ENCODE measurements around the gene RBM18.

The RBM18 gene

GRCh38 chr9:122206118-122207046 lies 58.3 kb downstream of the RBM18 start:
- no peak overlapping the region for H3K4me3 ChIP-seq (ENCODE audit: low read depth, low read length)

- no peak overlapping the region for H3K4me3 ChIP-seq (ENCODE audit: low read depth, low read length)
Observed at GRCh38 chr9:122205176-122205575, 59.5 kb downstream of the RBM18 start.

GRCh38 chr9:122204491-122204890 lies 60.1 kb downstream of the RBM18 start:
- H3K4me3 ChIP-seq (ENCODE audit: low read depth, low read length): no peak overlapping the region

GRCh38 chr9:122204055-122204454 lies 60.6 kb downstream of the RBM18 start:
- H3K4me3 ChIP-seq (ENCODE audit: low read depth, low read length): no peak overlapping the region

- H3K4me3 ChIP-seq (ENCODE audit: low read depth, low read length): no peak overlapping the region
Observed at GRCh38 chr9:122202111-122202510, 62.5 kb downstream of the RBM18 start.

- H3K4me3 ChIP-seq (ENCODE audit: low read depth, low read length): no peak overlapping the region
Observed at GRCh38 chr9:122201641-122202040, 63.0 kb downstream of the RBM18 start.

- no peak overlapping the region for H3K4me3 ChIP-seq (ENCODE audit: low read depth, low read length)
Observed at GRCh38 chr9:122200960-122201595, 63.6 kb downstream of the RBM18 start.

GRCh38 chr9:122197882-122198281 lies 66.8 kb downstream of the RBM18 start:
- no peak overlapping the region for H3K4me3 ChIP-seq (ENCODE audit: low read depth, low read length)

GRCh38 chr9:122197426-122197825 lies 67.2 kb downstream of the RBM18 start:
- H3K4me3 ChIP-seq (ENCODE audit: low read depth, low read length): no peak overlapping the region

- H3K4me3 ChIP-seq (ENCODE audit: low read depth, low read length): no peak overlapping the region
Observed at GRCh38 chr9:122195875-122196274, 68.8 kb downstream of the RBM18 start.

- H3K4me3 ChIP-seq (ENCODE audit: low read depth, low read length): no peak overlapping the region
Observed at GRCh38 chr9:122193651-122194050, 71.0 kb downstream of the RBM18 start.

- H3K4me3 ChIP-seq (ENCODE audit: low read depth, low read length): no peak overlapping the region
Observed at GRCh38 chr9:122192914-122193525, 71.6 kb downstream of the RBM18 start.

- H3K4me3 ChIP-seq (ENCODE audit: low read depth, low read length): no peak overlapping the region
Observed at GRCh38 chr9:122192261-122192875, 72.3 kb downstream of the RBM18 start.

- H3K4me3 ChIP-seq (ENCODE audit: low read depth, low read length): no peak overlapping the region
Observed at GRCh38 chr9:122191584-122191983, 73.1 kb downstream of the RBM18 start.

- H3K4me3 ChIP-seq (ENCODE audit: low read depth, low read length): no peak overlapping the region
Observed at GRCh38 chr9:122190597-122191381, 73.9 kb downstream of the RBM18 start.

GRCh38 chr9:122188369-122188768 lies 76.3 kb downstream of the RBM18 start:
- no peak overlapping the region for H3K4me3 ChIP-seq (ENCODE audit: low read depth, low read length)

Data from iPS-11a (cell line).